DOHH2 (cell line): Measurements from ENCODE around the gene IRX6.

ENCODE experiments used
- H3F3A ChIP-seq: fragments of 200-600 bp; sonication (generic), shearing (Covaris generic); 2 replicates; pipeline ENCODE4 v1.6.0; 2016; ENCODE audit warnings: antibody characterized with exemption, mild to moderate bottlenecking; ENCODE audit not compliant: control insufficient read depth, insufficient read depth
- H3K27ac ChIP-seq: fragments of 200-600 bp; sonication (generic); 2 replicates; pipeline ENCODE4 v1.5.1; 2014; ENCODE audit warnings: low read depth, mild to moderate bottlenecking, low read length, moderate library complexity
- H3K27me3 ChIP-seq: fragments of 200-600 bp; sonication (generic); 2 replicates; pipeline ENCODE4 v1.6.1; 2014; ENCODE audit warnings: mild to moderate bottlenecking, low read length, mixed read lengths; ENCODE audit not compliant: control insufficient read depth
- H3K36me3 ChIP-seq: fragments of 200-600 bp; sonication (generic); 2 replicates; pipeline ENCODE4 v1.6.1; 2014; ENCODE audit warnings: mild to moderate bottlenecking, low read length, moderate library complexity, mixed read lengths; ENCODE audit not compliant: control insufficient read depth
- H3K4me1 ChIP-seq: fragments of 200-600 bp; sonication (generic); 2 replicates; pipeline ENCODE4 v1.6.1; 2014; ENCODE audit warnings: mild to moderate bottlenecking, low read length, mixed read lengths; ENCODE audit not compliant: control insufficient read depth
- H3K4me2 ChIP-seq: fragments of 200-600 bp; sonication (generic); 2 replicates; pipeline ENCODE4 v1.6.0; 2014; ENCODE audit warnings: mild to moderate bottlenecking, low read length, moderate library complexity
- H3K4me3 ChIP-seq: fragments of 200-600 bp; sonication (generic); 2 replicates; pipeline ENCODE4 v1.5.1; 2014; ENCODE audit warnings: mild to moderate bottlenecking, low read length, mixed read lengths
- H3K79me2 ChIP-seq: fragments of 200-600 bp; sonication (generic); 2 replicates; pipeline ENCODE4 v1.6.1; 2014; ENCODE audit warnings: mild to moderate bottlenecking, low read length, mixed read lengths; ENCODE audit not compliant: control insufficient read depth
- H3K9me2 ChIP-seq: fragments of 200-600 bp; sonication (generic); replicated peaks from 2 replicates; pipeline ENCODE4 v1.6.1; 2014; ENCODE audit warnings: mild to moderate bottlenecking, low read length, mixed read lengths; ENCODE audit not compliant: control insufficient read depth
- H3K9me3 ChIP-seq: fragments of 200-600 bp; sonication (generic); 2 replicates; pipeline ENCODE4 v1.6.1; 2014; ENCODE audit warnings: antibody characterized with exemption, low read length, mixed read lengths; ENCODE audit not compliant: control insufficient read depth, insufficient read depth
- H4K20me1 ChIP-seq: fragments of 200-600 bp; sonication (generic); 2 replicates; pipeline ENCODE4 v1.6.0; 2014; ENCODE audit warnings: low read depth, mild to moderate bottlenecking, antibody characterized with exemption, low read length, moderate library complexity; ENCODE audit not compliant: control insufficient read depth, insufficient read depth
- EZH2phosphoT487 ChIP-seq: fragments of 200-600 bp; sonication (generic); IDR thresholded peaks from 2 replicates; pipeline ENCODE4 v1.6.1; 2017; ENCODE audit warnings: borderline replicate concordance, mild to moderate bottlenecking, antibody characterized with exemption, low read length, moderate library complexity, mixed read lengths
- TF ChIP-seq, protein P1 (sequence below): fragments of 200-600 bp; sonication (generic); IDR thresholded peaks from one replicate; pipeline ENCODE4 v1.5.1; 2014; ENCODE audit warnings: antibody characterized with exemption, mild to moderate bottlenecking, low read depth, low read length; ENCODE audit not compliant: poor library complexity, severe bottlenecking

IRX6 gene

DNA sequence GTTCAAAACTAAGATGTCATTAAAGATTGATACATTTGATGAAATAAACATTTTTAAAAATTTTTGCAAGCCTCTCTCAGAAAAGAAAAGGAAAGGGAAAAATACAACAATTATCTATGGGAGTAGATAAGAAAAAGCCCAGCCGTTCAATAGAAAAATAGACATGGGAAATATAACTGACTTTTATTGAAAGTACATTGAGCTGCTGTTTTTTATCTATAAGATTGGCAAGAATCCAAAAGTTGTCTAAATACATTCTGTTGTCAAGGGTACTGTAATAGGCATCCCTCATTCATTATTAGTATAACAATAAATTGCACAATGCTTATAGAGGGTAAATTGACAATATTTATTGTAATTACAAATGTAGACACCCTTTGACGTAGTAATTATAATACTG, 38.4 kb upstream of the IRX6 start:
- no peaks in the 10 kb centered on the region for H4K20me1 ChIP-seq
- no peaks in the 10 kb centered on the region for H3K9me3 ChIP-seq

DNA sequence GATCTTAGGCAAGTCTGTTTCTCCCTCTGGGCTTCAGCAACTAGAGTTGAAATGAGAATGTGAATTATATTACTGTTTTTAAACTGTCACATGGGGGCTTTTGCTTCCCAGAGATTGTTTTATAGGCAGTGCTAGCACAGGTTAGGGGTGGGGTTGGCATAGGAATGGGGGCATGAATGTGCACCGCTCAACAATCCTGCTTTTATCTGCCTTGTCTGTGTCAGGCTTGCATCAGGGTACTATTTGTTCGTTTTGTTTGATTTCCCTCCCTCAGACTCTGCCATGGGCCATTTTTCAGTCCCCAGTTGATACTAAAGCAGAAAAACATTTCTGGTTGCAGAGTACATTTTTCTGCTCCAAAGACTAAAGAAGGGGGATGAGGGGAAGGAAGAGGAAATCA, 34.6 kb upstream of the IRX6 start:
- Histone ChIP-seq H3K79me2 (no peaks in the 10 kb centered on the region), H3K9me2 (no peaks in the 10 kb centered on the region), H3K4me1 (no peaks in the 10 kb centered on the region), H3F3A (no peaks in the 10 kb centered on the region), H3K4me3 (no peak overlapping the region), H3K27ac (no peak overlapping the region), H3K9me3 (no peaks in the 10 kb centered on the region), H3K27me3 (no peaks in the 10 kb centered on the region), H3K36me3 (no peaks in the 10 kb centered on the region), H3K4me2 (no peak overlapping the region), H4K20me1 (no peaks in the 10 kb centered on the region)
- no peak for TF ChIP-seq EZH2phosphoT487
- TF ChIP-seq, protein P1, sequence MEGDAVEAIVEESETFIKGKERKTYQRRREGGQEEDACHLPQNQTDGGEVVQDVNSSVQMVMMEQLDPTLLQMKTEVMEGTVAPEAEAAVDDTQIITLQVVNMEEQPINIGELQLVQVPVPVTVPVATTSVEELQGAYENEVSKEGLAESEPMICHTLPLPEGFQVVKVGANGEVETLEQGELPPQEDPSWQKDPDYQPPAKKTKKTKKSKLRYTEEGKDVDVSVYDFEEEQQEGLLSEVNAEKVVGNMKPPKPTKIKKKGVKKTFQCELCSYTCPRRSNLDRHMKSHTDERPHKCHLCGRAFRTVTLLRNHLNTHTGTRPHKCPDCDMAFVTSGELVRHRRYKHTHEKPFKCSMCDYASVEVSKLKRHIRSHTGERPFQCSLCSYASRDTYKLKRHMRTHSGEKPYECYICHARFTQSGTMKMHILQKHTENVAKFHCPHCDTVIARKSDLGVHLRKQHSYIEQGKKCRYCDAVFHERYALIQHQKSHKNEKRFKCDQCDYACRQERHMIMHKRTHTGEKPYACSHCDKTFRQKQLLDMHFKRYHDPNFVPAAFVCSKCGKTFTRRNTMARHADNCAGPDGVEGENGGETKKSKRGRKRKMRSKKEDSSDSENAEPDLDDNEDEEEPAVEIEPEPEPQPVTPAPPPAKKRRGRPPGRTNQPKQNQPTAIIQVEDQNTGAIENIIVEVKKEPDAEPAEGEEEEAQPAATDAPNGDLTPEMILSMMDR = no peak

More for the DNA sequence above, 38.4 kb upstream of the IRX6 start:
- Histone ChIP-seq H3K36me3 (no peaks in the 10 kb centered on the region), H3K4me1 (no peaks in the 10 kb centered on the region), H3K27me3 (no peaks in the 10 kb centered on the region), H3K27ac (no peak overlapping the region), H3K9me2 (no peaks in the 10 kb centered on the region), H3K79me2 (no peaks in the 10 kb centered on the region), H3F3A (no peaks in the 10 kb centered on the region), H3K4me3 (no peak overlapping the region), H3K4me2 (no peak overlapping the region)
- no peak for TF ChIP-seq EZH2phosphoT487
- TF ChIP-seq, protein P1 = no peak

DNA sequence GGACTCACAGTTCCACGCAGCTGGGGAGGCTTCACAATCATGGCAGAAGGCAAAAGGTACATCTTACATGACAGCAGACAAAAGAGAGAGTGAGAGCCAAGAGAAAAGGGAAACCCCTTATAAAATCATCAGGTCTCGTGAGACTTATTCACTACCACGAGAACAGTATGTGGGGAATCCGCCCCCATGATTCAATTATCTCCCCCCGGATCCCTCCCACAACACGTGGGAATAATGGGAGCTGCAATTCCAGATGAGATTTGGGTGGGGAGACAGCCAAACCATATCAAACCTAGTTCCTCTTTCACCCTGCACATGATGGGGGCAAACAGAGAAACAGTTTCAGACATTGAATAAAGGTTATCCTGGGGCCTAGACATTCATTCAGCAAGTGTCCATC, 32.2 kb upstream of the IRX6 start:
- Histone ChIP-seq H3F3A (no peaks in the 10 kb centered on the region), H3K27ac (no peak overlapping the region), H4K20me1 (no peaks in the 10 kb centered on the region), H3K27me3 (no peaks in the 10 kb centered on the region; the same call in 1 of the 2 replicates), H3K36me3 (no peaks in the 10 kb centered on the region), H3K4me3 (no peak overlapping the region), H3K4me2 (no peak overlapping the region), H3K79me2 (no peaks in the 10 kb centered on the region), H3K9me3 (no peaks in the 10 kb centered on the region), H3K9me2 (no peaks in the 10 kb centered on the region), H3K4me1 (no peaks in the 10 kb centered on the region)
- no peak for TF ChIP-seq EZH2phosphoT487
- TF ChIP-seq, protein P1 = no peak

DNA sequence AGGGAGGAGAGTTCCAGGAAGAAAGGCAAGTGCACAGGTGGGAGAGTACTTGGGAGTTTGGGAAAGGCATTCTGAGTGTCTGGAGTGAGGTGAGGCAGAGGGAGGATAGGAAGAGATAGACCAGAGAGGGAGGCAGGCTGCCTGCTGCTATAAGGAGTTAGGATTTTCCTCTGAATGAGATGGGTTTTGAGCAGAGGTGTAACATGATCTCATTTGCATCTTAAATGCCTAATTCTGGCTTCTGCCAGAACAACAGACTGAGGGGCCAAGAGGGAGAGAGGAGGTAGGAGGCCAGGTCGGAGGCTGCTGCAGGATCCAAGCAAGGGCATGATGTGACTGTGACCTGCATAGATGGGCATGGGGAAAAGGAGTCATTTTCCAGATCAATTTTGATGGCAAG, 31.5 kb upstream of the IRX6 start:
- no peaks in the 10 kb centered on the region for H3K79me2 ChIP-seq
- no peaks in the 10 kb centered on the region for H3F3A ChIP-seq
- no peaks in the 10 kb centered on the region for H3K4me1 ChIP-seq
- TF ChIP-seq, protein P1 = no peak
- TF ChIP-seq EZH2phosphoT487 = no peak
- H3K9me2 ChIP-seq = no peaks in the 10 kb centered on the region
- H3K27ac ChIP-seq = no peak overlapping the region
- H3K4me3 ChIP-seq = no peak overlapping the region
- H4K20me1 ChIP-seq = no peaks in the 10 kb centered on the region
- no peak overlapping the region for H3K4me2 ChIP-seq
- H3K36me3 ChIP-seq = no peaks in the 10 kb centered on the region
- H3K27me3 ChIP-seq = no peaks in the 10 kb centered on the region; the same call in 1 of the 2 replicates
- no peaks in the 10 kb centered on the region for H3K9me3 ChIP-seq
